GM21367 (cell line): ENCODE measurements around the gene ZNF385B.
"Not testable (repeated sequence)": the region's sequence is repeated elsewhere in the genome, so short reads cannot be mapped to it uniquely, and the experiment has no call there.

ENCODE experiments used
- ATAC-seq: cut with Tn5 transposase; IDR thresholded peaks from one replicate; pipeline ENCODE4 v1.9.1; 2021; ENCODE audit not compliant: unreplicated experiment

The ZNF385B gene

GRCh38 chr2:179521944-179522343 lies 339.5 kb downstream of the ZNF385B start:
- ATAC-seq, result no peak

GRCh38 chr2:179518830-179519229 lies 342.6 kb downstream of the ZNF385B start:
- no peak for ATAC-seq

- ATAC-seq, result no peak
These were observed 348.2 kb downstream of the ZNF385B start for GRCh38 chr2:179513181-179513580.

- no peak for ATAC-seq
These were observed 349.0 kb downstream of the ZNF385B start for GRCh38 chr2:179512281-179513035.

GRCh38 chr2:179511105-179511789 lies 350.2 kb downstream of the ZNF385B start:
- ATAC-seq, result no peak

DNA sequence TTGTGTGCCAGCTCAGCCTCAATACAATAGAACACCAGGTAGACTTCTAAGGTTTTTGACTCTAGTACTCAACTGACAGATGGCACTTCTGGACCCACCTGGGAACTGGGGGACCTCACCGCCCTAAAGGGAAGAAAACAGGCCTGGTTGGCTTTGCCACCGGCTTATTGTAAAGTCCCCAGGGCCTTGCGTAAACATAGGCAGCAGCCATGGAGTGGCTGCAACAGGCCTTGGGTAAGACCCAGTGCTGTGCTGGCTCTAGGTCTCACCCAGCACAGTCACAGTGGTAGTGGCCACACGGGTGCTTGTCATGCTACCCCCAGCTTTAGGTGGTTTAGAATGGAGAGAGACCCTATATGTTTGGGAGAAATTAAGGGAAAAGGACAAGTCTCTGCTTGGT lies 366.1 kb downstream of the ZNF385B start:
- ATAC-seq, result no peak

- no peak for ATAC-seq
These were observed 372.8 kb downstream of the ZNF385B start for GRCh38 chr2:179488563-179488962.

GRCh38 chr2:179487010-179487731 lies 374.2 kb downstream of the ZNF385B start:
- ATAC-seq, result no peak

DNA sequence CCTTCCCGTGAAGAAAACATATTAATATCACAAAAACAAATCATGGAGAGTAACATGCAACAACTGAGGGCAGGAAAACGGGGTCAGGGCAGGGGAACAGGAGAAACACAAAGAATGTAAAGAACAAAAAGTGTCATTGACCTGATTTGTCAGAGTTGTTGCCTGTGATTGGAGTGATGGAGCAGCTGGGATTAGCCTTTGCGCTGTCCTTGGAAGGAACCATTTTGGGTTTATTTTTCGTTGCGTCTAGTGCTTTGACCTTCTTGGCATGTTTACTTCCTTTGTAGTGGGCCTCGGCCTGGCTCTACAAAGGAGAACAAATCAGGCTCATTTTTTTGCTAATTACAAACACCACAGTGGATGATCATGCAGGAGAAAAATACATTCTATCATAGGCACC lies 378.3 kb downstream of the ZNF385B start:
- no peak for ATAC-seq

DNA sequence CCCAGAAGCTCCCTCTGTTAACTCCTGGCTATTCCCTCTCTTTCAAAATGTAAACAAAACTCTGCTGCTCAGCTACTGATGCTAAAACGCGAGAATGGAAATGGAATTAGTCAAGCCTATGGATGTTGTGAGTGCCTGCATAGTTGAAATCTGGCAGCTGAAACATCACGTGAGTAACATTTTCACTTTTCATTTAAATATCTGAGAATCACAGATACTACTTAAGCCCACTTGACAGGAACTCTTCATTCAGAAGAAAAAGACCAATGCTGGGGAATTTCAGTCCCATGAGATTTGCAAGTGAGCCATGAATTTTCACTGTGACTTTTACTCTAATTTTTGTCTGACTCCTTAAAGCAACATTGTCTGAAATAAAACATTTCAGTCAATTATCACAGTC lies 381.5 kb downstream of the ZNF385B start:
- ATAC-seq, result no peak

GRCh38 chr2:179478771-179479170 lies 382.6 kb downstream of the ZNF385B start:
- ATAC-seq, result no peak

DNA sequence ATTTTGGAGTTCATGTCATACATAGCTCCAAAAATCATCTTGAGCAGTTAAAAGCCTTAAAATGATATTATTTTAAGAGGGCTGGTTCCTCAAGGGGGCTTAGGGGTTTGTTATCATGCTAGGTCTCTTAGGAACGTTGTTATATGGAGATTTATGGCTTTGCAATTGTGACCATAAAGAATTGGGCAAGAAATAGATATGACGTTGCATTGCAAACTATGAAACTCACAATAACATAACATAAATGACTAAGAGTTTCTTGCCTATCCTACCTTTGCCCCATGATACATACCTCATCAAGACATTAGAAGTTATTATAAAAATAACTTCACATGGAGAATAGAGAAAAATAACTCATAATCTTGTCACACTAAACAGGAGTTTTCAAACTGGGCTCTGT lies 390.4 kb downstream of the ZNF385B start:
- no peak for ATAC-seq

- ATAC-seq, result no peak
These were observed 391.3 kb downstream of the ZNF385B start for GRCh38 chr2:179470089-179470488.

DNA sequence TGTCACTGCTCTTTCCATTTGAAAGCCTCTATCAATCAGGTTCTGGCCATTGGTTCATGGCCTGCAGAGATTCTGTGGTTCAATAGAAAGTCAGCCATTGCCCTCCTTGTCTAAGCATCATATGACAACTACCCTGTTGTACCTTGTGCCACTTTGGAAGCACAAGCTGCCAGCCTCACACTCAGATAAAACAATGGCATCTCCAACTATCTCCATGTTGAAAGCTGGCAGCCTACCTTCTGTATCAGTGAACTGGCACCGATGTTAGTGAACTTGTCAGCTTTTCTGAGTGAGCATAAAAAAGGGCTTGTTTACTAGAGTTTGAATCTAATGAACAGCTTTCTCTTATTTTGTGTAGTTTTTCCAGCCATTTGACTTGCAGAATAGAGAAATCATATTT lies 393.5 kb downstream of the ZNF385B start:
- ATAC-seq, result no peak

DNA sequence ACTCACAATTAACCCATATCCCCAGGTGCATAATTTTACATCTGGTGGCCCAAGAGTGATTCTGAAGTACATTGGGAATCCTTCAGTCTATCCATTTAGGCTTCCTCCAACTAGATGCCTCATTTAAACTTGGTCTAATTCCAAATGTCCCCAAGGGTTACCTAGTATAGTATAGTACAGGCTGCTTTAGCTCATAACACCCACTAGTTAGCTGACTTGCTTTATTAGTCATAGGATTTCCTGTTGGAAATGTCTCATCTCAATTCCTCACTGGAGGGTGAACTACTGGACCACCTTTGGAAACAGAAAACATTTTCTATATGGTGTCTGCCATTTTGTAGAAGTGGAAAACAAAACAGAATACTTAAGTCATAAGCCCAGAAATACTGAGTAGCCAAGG lies 394.3 kb downstream of the ZNF385B start:
- no peak for ATAC-seq

DNA sequence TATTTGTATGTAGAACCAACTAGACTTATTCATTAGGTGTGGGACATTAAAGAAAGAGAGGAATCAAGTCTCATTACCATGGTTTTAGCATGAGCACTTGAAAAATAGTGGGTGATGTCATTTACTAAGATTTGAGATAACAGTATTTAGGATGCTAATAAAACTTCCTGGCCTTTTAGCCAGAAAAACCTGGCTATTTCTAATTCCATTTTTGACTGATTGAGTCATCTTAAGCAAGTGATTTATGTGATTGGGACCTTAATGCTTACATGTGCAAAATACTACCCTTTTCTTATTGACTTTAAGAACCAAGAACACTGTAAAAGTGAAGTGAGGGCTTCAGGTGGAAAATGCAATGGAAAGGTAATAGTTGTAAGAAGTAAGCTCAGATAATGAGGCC lies 400.0 kb downstream of the ZNF385B start:
- ATAC-seq, result no peak

DNA sequence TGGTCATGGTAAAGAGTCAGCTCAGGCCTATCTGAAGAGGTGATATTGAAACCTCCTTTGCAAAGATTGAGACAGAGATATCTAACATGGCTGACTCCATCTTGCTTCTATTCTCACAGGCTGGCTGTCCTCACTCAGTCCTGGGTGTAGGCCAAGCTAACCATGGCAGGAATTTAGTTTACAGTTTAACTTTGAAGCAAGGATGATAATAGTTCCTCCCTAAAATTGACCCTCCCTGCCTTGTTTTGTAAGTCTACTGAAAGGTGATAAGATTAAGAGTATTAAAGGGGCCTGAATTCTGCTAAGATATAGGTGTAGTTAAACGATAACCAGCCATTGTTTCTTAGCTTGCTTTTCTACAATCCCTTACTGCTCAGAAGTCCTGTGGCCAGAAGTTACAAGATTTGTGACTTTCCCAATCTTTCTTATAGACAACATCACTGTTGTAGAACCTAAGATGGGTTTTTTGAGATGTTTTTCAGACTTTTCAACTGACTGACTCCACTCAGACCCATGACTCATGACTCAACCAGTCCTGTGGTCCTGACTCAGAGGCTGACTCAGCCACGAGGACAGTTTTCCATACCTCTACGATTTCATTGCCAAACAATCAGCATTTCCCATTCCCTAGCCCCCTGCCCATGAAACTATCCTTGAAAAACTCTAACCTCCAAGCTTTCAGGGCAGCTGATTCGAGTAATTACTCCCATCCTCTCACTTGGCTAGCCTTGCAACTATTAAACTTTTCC lies 401.1 kb downstream of the ZNF385B start:
- no peak for ATAC-seq

DNA sequence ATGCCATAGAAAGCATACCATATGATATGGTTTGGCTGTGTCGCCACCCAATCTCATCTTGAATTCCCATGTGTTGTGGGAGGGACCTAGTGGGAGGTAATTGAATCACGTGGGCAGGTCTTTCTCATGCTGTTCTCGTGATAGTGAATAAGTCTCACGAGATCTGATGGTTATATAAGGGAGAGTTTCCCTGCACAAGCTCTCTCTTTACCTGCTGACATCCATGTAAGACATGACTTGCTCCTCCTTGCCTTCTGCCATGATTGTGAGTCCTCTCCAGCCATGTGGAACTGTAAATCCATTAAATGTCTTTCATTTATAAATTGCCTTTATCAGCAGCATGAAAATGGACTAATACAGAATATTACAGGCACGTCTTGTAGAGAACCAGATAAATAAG lies 403.3 kb downstream of the ZNF385B start:
- not testable (repeated sequence) for ATAC-seq

DNA sequence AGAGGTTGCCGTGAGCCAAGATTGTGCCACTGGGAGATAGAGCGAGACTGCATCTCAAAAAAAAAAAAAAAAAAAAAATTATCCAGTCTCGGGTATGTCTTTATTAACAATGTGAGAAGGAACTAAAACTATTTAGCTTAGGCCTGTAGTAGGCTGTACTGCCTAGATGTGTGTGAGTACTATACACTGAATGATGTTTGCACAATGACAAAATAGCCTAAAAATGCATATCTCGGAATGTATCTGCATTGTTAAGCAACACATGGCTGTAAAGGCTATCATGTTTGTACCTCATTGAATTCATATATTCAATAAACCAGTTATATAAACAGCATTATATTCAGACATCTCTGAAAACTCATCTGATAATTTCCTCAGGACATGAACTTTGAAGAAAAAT lies 405.6 kb downstream of the ZNF385B start:
- no peak for ATAC-seq

GRCh38 chr2:179455172-179455524 lies 406.3 kb downstream of the ZNF385B start:
- ATAC-seq, result no peak

GRCh38 chr2:179454443-179455171 lies 406.8 kb downstream of the ZNF385B start:
- no peak for ATAC-seq
